AG20443 (cell line): ENCODE data around the gene SPATA6L.

Experiments
- DNase-seq: peaks from one replicate; pipeline ENCODE4 v3.0.0; 2012; ENCODE audit warnings: low spot score, mixed read lengths

The SPATA6L gene

GRCh38 chr9:4666042-4666699 lies at the start of gene SPATA6L:
Gene SPATA6L, minus strand, starts transcription at chr9:4666480. Its CDS starts 230 bp downstream, at chr9:4666250.
- DNase-seq, result peak; percentile 76

GRCh38 chr9:4714266-4715016 lies 48.2 kb upstream of the SPATA6L start:
- DNase-seq, result no peak

GRCh38 chr9:4713849-4714248 lies 47.6 kb upstream of the SPATA6L start:
- peak; percentile 14 for DNase-seq

DNA sequence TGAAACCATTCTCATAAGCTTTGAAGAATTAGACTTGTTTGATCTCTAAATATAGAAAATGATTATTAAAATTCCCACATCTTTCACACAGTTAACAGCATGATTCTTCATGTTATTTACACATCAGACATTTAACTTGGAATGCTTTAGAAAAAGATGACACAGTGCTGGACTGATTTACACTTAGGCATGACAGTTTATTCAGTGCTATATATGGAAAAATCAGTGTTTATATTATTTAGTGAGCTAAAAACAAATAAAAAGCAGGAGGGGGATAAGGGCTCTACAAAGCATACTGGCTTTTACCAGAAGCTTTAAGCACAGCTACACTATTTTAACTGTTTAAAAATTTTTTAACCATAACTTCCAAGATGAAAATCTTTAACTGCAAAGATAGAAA lies 43.1 kb upstream of the SPATA6L start:
- no peak for DNase-seq

GRCh38 chr9:4706971-4707622 lies 40.8 kb upstream of the SPATA6L start:
- DNase-seq, result no peak

GRCh38 chr9:4706021-4706420 lies 39.7 kb upstream of the SPATA6L start:
- no peak for DNase-seq

GRCh38 chr9:4704129-4704528 lies 37.8 kb upstream of the SPATA6L start:
- no peak for DNase-seq

GRCh38 chr9:4701526-4701925 lies 35.2 kb upstream of the SPATA6L start:
- no peak for DNase-seq

DNA sequence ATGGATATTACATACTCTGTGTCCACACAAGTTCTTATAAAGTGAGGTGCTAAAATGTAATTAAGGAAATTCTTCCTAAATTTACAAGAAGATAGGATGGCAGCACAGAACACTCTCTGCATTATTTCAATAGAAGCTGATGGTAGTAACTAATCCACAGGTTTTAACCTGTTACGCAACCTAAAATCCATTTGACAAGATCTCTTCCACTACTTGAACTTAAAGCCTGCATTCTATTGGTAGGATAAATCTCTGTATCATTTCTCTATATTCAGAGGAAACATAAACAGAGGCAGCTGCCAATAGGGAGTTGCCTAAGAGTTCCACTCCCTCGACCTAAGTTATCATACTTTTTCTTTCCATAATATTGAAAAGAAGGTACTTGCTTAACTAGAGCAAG lies 34.7 kb upstream of the SPATA6L start:
- DNase-seq, result no peak

GRCh38 chr9:4700091-4700490 lies 33.8 kb upstream of the SPATA6L start:
- DNase-seq, result no peak

DNA sequence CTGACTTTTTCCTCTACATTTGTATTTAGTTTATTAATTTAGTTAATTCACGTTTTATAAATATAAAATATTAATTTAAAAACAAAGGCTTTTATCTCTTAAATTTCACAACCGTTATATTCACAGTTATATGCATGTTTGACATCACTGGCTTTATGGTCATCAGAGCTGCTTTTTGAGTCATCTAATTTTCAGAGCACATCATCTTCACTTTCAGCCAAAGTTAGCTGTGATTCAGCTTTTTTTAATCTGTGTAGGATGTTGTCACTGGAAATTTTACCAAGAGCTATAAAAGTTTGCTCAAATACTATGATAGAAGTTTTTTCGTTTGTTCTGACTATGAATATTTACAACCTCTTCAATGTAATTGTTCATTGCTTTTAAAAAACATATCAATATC lies 25.5 kb upstream of the SPATA6L start:
- peak; percentile 62 for DNase-seq

GRCh38 chr9:4690144-4690543 lies 23.9 kb upstream of the SPATA6L start:
- no peak for DNase-seq

GRCh38 chr9:4689687-4690104 lies 23.4 kb upstream of the SPATA6L start:
- DNase-seq, result peak; percentile 24

DNA sequence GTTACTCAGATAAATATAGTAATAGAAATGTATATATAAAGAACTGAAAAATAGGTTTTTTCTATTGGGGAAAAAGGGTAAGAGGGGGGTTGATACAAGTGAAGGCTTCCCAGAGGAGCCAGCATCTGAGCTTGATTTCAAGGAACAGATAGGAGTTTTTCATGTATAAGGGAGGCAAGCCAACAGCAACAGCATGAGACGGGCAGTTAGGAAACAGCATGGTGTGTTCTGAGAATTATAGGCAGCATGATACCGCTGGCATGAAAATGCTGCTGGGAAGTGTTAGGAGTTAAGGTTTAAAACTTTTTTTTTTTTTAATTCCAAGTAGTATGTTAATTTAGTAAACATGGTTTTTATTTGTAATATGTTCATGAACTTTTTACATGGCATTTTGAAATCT lies 22.7 kb upstream of the SPATA6L start:
- no peak for DNase-seq

DNA sequence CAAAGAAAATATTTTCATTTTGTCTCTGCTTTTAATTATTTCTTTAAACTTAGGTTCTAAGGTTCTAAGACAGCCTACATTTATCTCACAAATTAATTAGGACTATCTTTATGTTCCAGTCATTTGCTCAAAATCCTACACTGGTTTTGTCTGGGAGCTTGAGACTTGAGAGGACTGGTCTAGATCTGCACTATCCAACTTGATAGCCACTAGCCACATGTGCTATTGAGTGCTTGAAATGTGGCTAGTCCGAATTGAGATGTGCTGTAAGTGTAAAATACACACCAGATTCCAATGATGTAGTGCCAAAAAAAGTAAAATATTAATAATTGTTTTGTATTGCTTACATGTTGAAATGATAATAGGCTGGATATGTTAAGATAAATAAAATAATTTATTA lies 20.3 kb upstream of the SPATA6L start:
- DNase-seq, result no peak

GRCh38 chr9:4686112-4686511 lies 19.8 kb upstream of the SPATA6L start:
- no peak for DNase-seq

DNA sequence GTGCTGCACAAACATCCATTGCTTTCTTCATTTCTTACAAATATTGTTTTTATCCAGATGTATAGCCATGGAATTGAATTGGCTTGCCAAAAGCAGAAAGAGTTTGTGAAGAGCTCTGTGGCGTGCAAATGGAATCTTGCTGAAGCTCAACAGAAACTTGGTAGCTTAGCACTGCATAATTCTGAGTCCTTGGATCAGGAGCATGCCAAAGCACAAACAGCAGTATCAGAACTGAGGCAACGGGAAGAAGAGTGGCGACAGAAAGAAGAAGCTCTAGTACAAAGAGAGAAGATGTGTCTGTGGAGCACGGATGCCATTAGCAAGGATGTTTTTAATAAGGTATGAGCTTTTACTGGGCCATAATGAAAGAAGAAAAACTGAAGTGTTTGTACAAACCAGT lies 18.5 kb upstream of the SPATA6L start:
- no peak for DNase-seq

- DNase-seq, result peak; percentile 38
These were observed 14.5 kb upstream of the SPATA6L start for GRCh38 chr9:4680750-4681149.

DNA sequence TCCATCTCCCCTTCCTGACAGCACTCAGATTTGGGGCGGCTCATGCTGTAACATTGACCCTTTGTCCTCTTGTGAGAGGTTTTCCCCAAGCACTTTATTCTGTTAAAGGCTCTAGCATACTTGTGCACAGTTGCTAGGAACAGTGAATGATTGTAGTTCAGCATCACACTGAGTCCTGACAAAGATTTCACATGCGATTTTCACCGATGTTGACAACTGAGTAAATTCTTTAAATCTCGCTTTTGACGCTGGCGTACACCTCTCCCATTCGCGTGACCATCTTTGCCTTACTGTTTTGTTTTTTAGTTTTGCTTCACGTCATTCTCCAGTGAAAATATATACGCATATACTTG lies 13.9 kb upstream of the SPATA6L start:
- DNase-seq, result no peak

- DNase-seq, result peak; percentile 96
These were observed 13.2 kb upstream of the SPATA6L start, which contains the start of gene CDC37L1 for GRCh38 chr9:4679268-4680172. Gene CDC37L1, plus strand, starts transcription at chr9:4679569. Its CDS starts 199 bp downstream, at chr9:4679768.

DNA sequence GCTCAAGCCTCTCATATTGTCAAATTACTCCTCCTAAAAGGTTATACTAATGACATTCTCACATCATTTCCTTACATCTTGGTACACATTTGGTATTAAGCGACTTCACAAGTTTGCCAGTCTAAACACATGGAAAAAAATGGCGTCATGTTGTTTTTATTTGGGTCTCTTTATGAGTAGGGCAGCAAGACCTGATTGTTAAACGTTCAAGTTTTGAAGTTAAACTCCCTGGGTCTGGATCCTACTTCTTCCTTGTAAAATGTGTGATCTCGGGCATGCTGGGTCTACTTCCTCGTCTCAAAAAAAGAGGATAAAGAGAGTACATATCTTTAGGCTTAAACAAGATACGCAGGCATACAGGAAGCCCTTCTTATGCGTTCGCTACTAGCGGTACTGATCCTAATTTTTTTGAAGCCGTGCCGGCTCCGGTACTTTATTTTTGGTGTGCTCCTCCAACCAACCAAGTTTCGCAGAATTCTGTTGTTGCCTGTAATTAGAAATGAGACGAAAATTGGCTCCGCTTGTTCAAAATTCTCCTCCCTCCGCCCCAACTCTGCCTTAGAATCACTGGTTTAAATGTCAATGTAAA lies 12.5 kb upstream of the SPATA6L start:
- DNase-seq, result no peak

DNA sequence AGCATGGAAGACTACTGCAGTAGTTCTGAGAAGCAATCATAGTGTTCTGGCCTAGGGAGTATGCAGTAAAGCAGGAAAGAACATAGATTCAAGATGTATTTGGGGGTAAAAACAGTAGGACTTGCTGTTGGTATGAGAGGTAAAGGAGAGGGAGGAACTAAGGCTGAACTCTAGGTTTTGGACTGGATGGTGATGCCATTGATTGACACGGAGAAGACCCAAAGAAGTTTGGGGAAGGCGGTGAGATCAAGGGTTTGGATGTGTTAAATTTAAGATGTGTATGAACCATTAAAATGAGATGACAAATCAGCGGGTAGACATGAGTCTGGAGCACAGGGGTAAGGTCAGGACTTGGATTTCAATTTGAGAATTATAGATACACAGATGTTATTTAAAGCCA lies 11.1 kb upstream of the SPATA6L start:
- DNase-seq, result no peak
